Loucy (cell line): Measurements from ENCODE around the gene GUCY1A1.

Experiments
- H2AFZ ChIP-seq: fragments of 200-600 bp; sonication (generic); 2 replicates; pipeline ENCODE4 v1.6.0; 2016; ENCODE audit warnings: antibody characterized with exemption, mild to moderate bottlenecking, low read length, moderate library complexity
- H3F3A ChIP-seq: fragments of 200-600 bp; 2 replicates; pipeline ENCODE4 v1.6.0; 2016; ENCODE audit warnings: antibody characterized with exemption, low read depth, mild to moderate bottlenecking
- H3K27me3 ChIP-seq: fragments of 200-600 bp; sonication (generic); 2 replicates; pipeline ENCODE4 v1.6.1; 2014; ENCODE audit warnings: low read length, mild to moderate bottlenecking; ENCODE audit not compliant: insufficient read depth, poor library complexity, severe bottlenecking
- H3K36me3 ChIP-seq: fragments of 200-600 bp; sonication (generic); 2 replicates; pipeline ENCODE4 v1.6.1; 2016; ENCODE audit warnings: low read length; ENCODE audit not compliant: insufficient read depth
- H3K4me1 ChIP-seq: fragments of 200-600 bp; sonication (generic); 2 replicates; pipeline ENCODE4 v1.5.1; 2014; ENCODE audit warnings: low read length, mild to moderate bottlenecking; ENCODE audit not compliant: insufficient read depth, poor library complexity, severe bottlenecking
- H3K4me2 ChIP-seq: fragments of 200-600 bp; sonication (generic); 2 replicates; pipeline ENCODE4 v1.6.0; 2014; ENCODE audit warnings: antibody characterized with exemption, low read length, low read depth, mild to moderate bottlenecking; ENCODE audit not compliant: poor library complexity, severe bottlenecking
- H3K4me3 ChIP-seq: fragments of 200-600 bp; sonication (generic); 2 replicates; pipeline ENCODE4 v1.5.1; 2014; ENCODE audit warnings: low read length, mild to moderate bottlenecking, mixed read lengths; ENCODE audit not compliant: poor library complexity, severe bottlenecking
- H3K79me2 ChIP-seq: fragments of 200-600 bp; sonication (generic); 2 replicates; pipeline ENCODE4 v1.6.1; 2014; ENCODE audit warnings: low read length; ENCODE audit not compliant: insufficient read depth
- H3K9ac ChIP-seq: fragments of 200-600 bp; sonication (generic); 2 replicates; pipeline ENCODE4 v1.6.0; 2014; ENCODE audit warnings: mild to moderate bottlenecking, low read depth, low read length, moderate library complexity; ENCODE audit not compliant: poor library complexity, severe bottlenecking
- H3K9me2 ChIP-seq: fragments of 200-600 bp; sonication (generic); replicated peaks from 2 replicates; pipeline ENCODE4 v1.6.1; 2016; ENCODE audit warnings: low read depth, low read length, mixed read lengths
- H3K9me3 ChIP-seq: fragments of 200-600 bp; sonication (generic); 2 replicates; pipeline ENCODE4 v1.6.1; 2014; ENCODE audit warnings: mild to moderate bottlenecking, antibody characterized with exemption, low read length, low read depth; ENCODE audit not compliant: insufficient read depth
- H4K20me1 ChIP-seq: fragments of 200-600 bp; sonication (generic); 2 replicates; pipeline ENCODE4 v1.6.0; 2014; ENCODE audit warnings: antibody characterized with exemption, low read length, mild to moderate bottlenecking; ENCODE audit not compliant: insufficient read depth, poor library complexity, severe bottlenecking
- CTCF ChIP-seq: fragments of 200-600 bp; sonication (generic); conservative IDR thresholded peaks from 2 replicates; pipeline ENCODE4 v1.5.1; 2014; ENCODE audit warnings: mild to moderate bottlenecking, antibody characterized with exemption, low read length
- EZH2phosphoT487 ChIP-seq: fragments of 200-600 bp; IDR thresholded peaks from 2 replicates; pipeline ENCODE4 v1.6.1; 2018; ENCODE audit warnings: antibody characterized with exemption, mild to moderate bottlenecking, moderate library complexity, borderline replicate concordance

GUCY1A1 gene

GRCh38 chr4:155735496-155735895 lies 68.8 kb downstream of the GUCY1A1 start:
- H2AFZ ChIP-seq: no peak overlapping the region
- no peaks in the 10 kb centered on the region for H3K9me2 ChIP-seq
- H3K9me3 ChIP-seq: no peaks in the 10 kb centered on the region
- no peaks in the 10 kb centered on the region for H4K20me1 ChIP-seq
- H3K79me2 ChIP-seq: no peaks in the 10 kb centered on the region
- H3K4me2 ChIP-seq: no peak overlapping the region
- TF ChIP-seq EZH2phosphoT487 (no peak), CTCF (no peak)
- H3K4me1 ChIP-seq: no peaks in the 10 kb centered on the region
- no peak overlapping the region for H3K9ac ChIP-seq
- H3F3A ChIP-seq: no peaks in the 10 kb centered on the region
- H3K27me3 ChIP-seq: no peaks in the 10 kb centered on the region
- no peak overlapping the region for H3K4me3 ChIP-seq
- no peaks in the 10 kb centered on the region for H3K36me3 ChIP-seq

- H2AFZ ChIP-seq: no peak overlapping the region
- H3K4me3 ChIP-seq: no peak overlapping the region
- H3K36me3 ChIP-seq: no peaks in the 10 kb centered on the region
- TF ChIP-seq EZH2phosphoT487 (no peak), CTCF (no peak)
- no peaks in the 10 kb centered on the region for H3K27me3 ChIP-seq
- H3F3A ChIP-seq: no peaks in the 10 kb centered on the region
- no peak overlapping the region for H3K9ac ChIP-seq
- no peaks in the 10 kb centered on the region for H4K20me1 ChIP-seq
- no peaks in the 10 kb centered on the region for H3K4me1 ChIP-seq
- no peak overlapping the region for H3K4me2 ChIP-seq
- no peaks in the 10 kb centered on the region for H3K79me2 ChIP-seq
- H3K9me2 ChIP-seq: no peaks in the 10 kb centered on the region
- H3K9me3 ChIP-seq: no peaks in the 10 kb centered on the region
Observed at GRCh38 chr4:155738548-155738947, 71.9 kb downstream of the GUCY1A1 start.

GRCh38 chr4:155741546-155741945 lies 74.9 kb downstream of the GUCY1A1 start:
- no peak for TF ChIP-seq CTCF
- no peak for TF ChIP-seq EZH2phosphoT487
- no peak overlapping the region for H3K9ac ChIP-seq

More at GRCh38 chr4:155741546-155741945, 74.9 kb downstream of the GUCY1A1 start:
- no peaks in the 10 kb centered on the region for H3K27me3 ChIP-seq
- no peaks in the 10 kb centered on the region for H3K4me1 ChIP-seq
- no peaks in the 10 kb centered on the region for H4K20me1 ChIP-seq
- no peak overlapping the region for H3K4me3 ChIP-seq
- H3K36me3 ChIP-seq: no peaks in the 10 kb centered on the region
- H3K79me2 ChIP-seq: no peaks in the 10 kb centered on the region
- H3F3A ChIP-seq: no peaks in the 10 kb centered on the region
- H3K9me2 ChIP-seq: no peaks in the 10 kb centered on the region
- H3K4me2 ChIP-seq: no peak overlapping the region
- H3K9me3 ChIP-seq: no peaks in the 10 kb centered on the region
- no peak overlapping the region for H2AFZ ChIP-seq
